ENCODE results near the gene KRT5. TPM values are rescaled to one million over a fixed set of nuclear protein-coding genes. Genes with fewer than 3 reads are reported as not detected.

Gene KRT5
- total RNA-seq, 6 donors from 2014 or later = 3.6 to 43.3 (median 4.8) TPM; not detected in 2

DNA sequence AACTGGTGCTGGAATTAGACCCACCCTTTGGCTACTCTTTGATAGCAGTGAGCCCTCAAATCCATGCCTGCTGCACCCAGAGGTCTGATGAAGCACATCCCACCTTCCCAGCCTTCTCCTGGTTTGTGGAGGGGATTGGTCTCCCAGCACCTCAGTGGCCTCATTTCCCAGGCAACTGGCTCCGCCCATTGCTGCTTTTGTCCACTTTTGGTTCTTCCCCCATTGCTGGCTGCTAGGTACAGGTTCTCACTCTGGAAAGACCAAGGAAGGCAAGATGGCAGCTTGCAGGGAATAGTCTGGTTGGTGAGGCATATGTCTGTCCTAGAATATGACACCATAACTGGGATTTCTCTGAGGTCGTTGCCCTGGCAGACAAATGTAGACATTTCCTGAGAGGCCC lies 10.2 kb upstream of the KRT5 start:
- no peak overlapping the region for H3K27ac ChIP-seq
- no peaks in the 10 kb centered on the region for H3K27me3 ChIP-seq
- no peak for ATAC-seq (ENCODE audit: low FRiP score in 2 of 2)
- no peak overlapping the region for H3K4me3 ChIP-seq
- DNase-seq = no peak
- no peaks in the 10 kb centered on the region for H3K4me1 ChIP-seq
- TF ChIP-seq, protein P1, sequence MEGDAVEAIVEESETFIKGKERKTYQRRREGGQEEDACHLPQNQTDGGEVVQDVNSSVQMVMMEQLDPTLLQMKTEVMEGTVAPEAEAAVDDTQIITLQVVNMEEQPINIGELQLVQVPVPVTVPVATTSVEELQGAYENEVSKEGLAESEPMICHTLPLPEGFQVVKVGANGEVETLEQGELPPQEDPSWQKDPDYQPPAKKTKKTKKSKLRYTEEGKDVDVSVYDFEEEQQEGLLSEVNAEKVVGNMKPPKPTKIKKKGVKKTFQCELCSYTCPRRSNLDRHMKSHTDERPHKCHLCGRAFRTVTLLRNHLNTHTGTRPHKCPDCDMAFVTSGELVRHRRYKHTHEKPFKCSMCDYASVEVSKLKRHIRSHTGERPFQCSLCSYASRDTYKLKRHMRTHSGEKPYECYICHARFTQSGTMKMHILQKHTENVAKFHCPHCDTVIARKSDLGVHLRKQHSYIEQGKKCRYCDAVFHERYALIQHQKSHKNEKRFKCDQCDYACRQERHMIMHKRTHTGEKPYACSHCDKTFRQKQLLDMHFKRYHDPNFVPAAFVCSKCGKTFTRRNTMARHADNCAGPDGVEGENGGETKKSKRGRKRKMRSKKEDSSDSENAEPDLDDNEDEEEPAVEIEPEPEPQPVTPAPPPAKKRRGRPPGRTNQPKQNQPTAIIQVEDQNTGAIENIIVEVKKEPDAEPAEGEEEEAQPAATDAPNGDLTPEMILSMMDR (IDR thresholded peaks at IDR 0.05) = no peak
- no peak for TF ChIP-seq EP300 (IDR thresholded peaks at IDR 0.05)
- no peak for TF ChIP-seq POLR2AphosphoS5 (IDR thresholded peaks at IDR 0.05)
- TF ChIP-seq POLR2A (IDR thresholded peaks at IDR 0.05) = no peak
- H3K36me3 ChIP-seq = no peaks in the 10 kb centered on the region
- no peaks in the 10 kb centered on the region for H3K9me3 ChIP-seq
- 78 to 100% methylated on average over 1 to 2 of the region's 2 CpGs for WGBS, 2 donors

DNA sequence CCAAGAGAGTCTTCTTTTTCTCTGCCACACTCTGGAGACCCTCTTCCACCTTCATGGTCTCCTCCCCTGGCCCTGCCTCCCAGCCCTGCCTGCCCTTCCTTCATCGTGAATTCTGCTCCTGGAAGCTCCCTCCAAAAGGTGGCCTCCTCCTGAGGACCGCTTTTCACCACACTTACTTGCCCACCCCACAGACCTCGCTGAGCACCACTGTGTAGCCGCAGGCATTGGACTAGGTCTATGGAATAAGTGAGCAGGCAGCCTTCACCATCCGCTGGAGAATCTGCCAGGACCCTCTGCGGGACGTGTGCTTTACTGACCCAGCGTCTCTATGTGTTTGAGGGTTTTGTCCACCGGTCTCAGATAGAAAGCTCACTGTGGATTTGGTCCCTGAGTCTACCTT lies 9.7 kb upstream of the KRT5 start:
- no peaks in the 10 kb centered on the region for H3K27me3 ChIP-seq
- no peak overlapping the region for H3K4me3 ChIP-seq
- H3K4me1 ChIP-seq = no peaks in the 10 kb centered on the region
- DNase-seq (no peak), ATAC-seq (ENCODE audit: low FRiP score in 2 of 2) (no peak)
- no peaks in the 10 kb centered on the region for H3K36me3 ChIP-seq
- WGBS, 2 donors = 86 to 90% methylated on average over 9 of the region's 9 CpGs
- no peak for TF ChIP-seq POLR2A (IDR thresholded peaks at IDR 0.05)
- no peak for TF ChIP-seq POLR2AphosphoS5 (IDR thresholded peaks at IDR 0.05)
- TF ChIP-seq, protein P1 (IDR thresholded peaks at IDR 0.05) = no peak
- no peak for TF ChIP-seq EP300 (IDR thresholded peaks at IDR 0.05)
- H3K9me3 ChIP-seq = no peaks in the 10 kb centered on the region
- no peak overlapping the region for H3K27ac ChIP-seq

DNA sequence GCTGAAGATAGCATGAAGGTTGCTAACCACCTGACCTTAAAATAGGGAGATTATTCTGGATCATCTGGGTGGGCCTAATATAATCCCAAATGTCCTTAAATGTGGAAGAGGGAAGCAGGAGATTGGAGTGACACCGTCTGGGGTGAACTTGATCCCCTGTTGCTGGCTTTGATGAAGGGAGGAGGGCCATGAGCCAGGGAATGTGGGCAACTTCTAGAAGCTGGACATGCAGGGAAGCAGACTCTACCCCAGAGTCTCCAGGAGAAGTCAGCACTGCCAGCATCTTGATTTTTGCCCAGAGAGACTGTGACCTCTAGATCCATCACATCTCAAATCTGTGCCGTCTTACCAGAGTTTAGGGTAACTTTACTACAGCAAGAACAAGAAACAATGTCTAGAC lies 9.2 kb upstream of the KRT5 start:
- 94 to 97% methylated on average over 2 of the region's 2 CpGs for WGBS, 2 donors
- no peaks in the 10 kb centered on the region for H3K4me1 ChIP-seq
- ATAC-seq (ENCODE audit: low FRiP score in 2 of 2) (no peak), DNase-seq (no peak)
- TF ChIP-seq EP300 (IDR thresholded peaks at IDR 0.05) = no peak
- TF ChIP-seq, protein P1 (IDR thresholded peaks at IDR 0.05) = no peak
- no peak for TF ChIP-seq POLR2A (IDR thresholded peaks at IDR 0.05)
- no peak for TF ChIP-seq POLR2AphosphoS5 (IDR thresholded peaks at IDR 0.05)
- no peaks in the 10 kb centered on the region for H3K27me3 ChIP-seq
- H3K27ac ChIP-seq = no peak overlapping the region
- H3K9me3 ChIP-seq = no peaks in the 10 kb centered on the region
- no peak overlapping the region for H3K4me3 ChIP-seq
- no peaks in the 10 kb centered on the region for H3K36me3 ChIP-seq

DNA sequence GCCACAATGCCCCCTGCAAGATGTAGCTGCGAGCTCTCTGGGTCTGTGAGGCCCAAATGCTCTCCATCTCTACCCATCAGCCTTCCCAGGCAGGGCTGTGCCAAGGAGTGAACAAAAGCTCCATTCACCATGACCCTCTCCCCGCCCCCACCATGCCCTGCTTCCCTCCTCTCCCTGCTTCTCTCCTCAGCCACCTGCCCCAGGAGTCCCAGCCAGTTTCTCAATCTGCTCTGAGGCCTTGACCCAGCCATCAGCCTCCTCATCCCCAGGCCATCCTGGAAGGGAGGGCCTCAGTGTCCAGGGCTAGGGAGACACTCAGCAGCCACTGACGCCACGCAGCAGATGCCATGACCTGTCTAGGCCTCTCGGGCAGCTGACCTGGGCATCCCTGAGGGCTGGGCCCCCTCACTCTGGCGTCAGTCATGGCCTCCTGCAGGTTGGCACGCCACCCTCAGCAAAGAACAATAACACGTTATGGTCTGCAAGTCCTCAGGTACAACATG lies 8.5 kb upstream of the KRT5 start:
- Histone ChIP-seq H3K27me3 (no peaks in the 10 kb centered on the region), H3K4me3 (no peak overlapping the region), H3K9me3 (no peaks in the 10 kb centered on the region), H3K27ac (no peak overlapping the region), H3K36me3 (no peaks in the 10 kb centered on the region), H3K4me1 (no peaks in the 10 kb centered on the region)
- 91 to 92% methylated on average over 7 of the region's 8 CpGs for WGBS, 2 donors
- no peak for ATAC-seq (ENCODE audit: low FRiP score in 2 of 2)
- TF ChIP-seq EP300 (IDR thresholded peaks at IDR 0.05) = no peak
- TF ChIP-seq, protein P1 (IDR thresholded peaks at IDR 0.05) = no peak
- no peak for TF ChIP-seq POLR2A (IDR thresholded peaks at IDR 0.05)
- no peak for TF ChIP-seq POLR2AphosphoS5 (IDR thresholded peaks at IDR 0.05)
- DNase-seq = peak in 1 of 2 donors; percentile 59

DNA sequence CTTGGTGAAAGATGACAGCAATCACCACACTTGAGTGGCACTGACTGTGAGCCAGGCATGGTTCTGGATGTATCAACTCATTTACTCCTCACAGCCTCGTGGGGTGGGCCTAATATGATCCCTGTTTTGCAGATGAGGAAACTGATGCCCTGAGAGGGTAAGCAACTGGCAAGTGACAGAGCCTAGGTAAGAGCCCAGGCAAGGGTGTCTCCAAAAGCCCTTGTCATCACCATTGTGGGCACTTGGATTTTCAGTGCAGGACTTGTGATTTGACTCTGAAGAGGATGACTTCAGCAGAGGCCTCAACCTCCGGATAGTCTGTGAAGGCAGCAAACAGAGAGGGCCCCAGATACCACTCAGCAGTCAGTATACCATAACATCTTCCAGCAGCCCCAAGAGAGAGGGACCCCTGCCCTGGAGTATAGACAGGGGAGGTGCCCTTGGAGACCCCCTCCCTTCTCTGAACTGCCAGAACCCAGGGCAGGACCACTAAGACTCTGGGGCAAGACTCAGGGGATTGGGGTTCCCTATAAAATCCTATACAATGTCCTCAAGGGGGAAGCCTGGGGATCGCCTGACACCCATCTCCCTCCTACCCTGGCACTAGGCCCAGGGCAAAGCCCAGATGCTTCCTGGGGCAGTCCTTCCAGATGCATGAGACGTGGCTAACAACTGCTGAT lies 7.1 kb upstream of the KRT5 start:
- no peaks in the 10 kb centered on the region for H3K4me1 ChIP-seq
- H3K36me3 ChIP-seq = no peaks in the 10 kb centered on the region
- DNase-seq = no peak
- H3K27ac ChIP-seq = no peak overlapping the region
- no peak for ATAC-seq (ENCODE audit: low FRiP score in 2 of 2)
- H3K9me3 ChIP-seq = no peaks in the 10 kb centered on the region
- H3K27me3 ChIP-seq = no peaks in the 10 kb centered on the region
- 70 to 76% methylated on average over 3 to 4 of the region's 4 CpGs for WGBS, 2 donors
- H3K4me3 ChIP-seq = no peak overlapping the region
- TF ChIP-seq, protein P1 (IDR thresholded peaks at IDR 0.05) = no peak
- no peak for TF ChIP-seq EP300 (IDR thresholded peaks at IDR 0.05)
- no peak for TF ChIP-seq POLR2AphosphoS5 (IDR thresholded peaks at IDR 0.05)
- no peak for TF ChIP-seq POLR2A (IDR thresholded peaks at IDR 0.05)

Data from upper lobe of left lung (tissue), 6 donors.